Measurements from ENCODE around the gene KAT6B. TPM values are rescaled to one million over a fixed set of nuclear protein-coding genes. Genes with fewer than 3 reads are reported as not detected.

Gene KAT6B
- total RNA-seq, 2 experiments from 2014 or later = 22.8 to 24.8 TPM

- Mint-ChIP-seq H3K9me3 (no peaks in the 10 kb centered on the region), H3K4me3 (no peak overlapping the region), H3K27me3 (no peaks in the 10 kb centered on the region), H3K27ac (no peak overlapping the region), H3K4me1 (ENCODE audit: low read depth) (peaks cover 40% of the 10 kb centered on the region), H3K36me3 (ENCODE audit: low read depth) (no peaks in the 10 kb centered on the region)
- ATAC-seq = no peak
- POLR2A ChIA-PET = no interaction called here
- no peak for DNase-seq
- intact Hi-C loops (cut with micrococcal nuclease) = no loop called here
- CTCF ChIA-PET = no interaction called here
- TF ChIP-seq CTCF (IDR thresholded peaks at IDR 0.05) = no peak
Observed at GRCh38 chr10:74957285-74957961, 131.0 kb downstream of the KAT6B start.

GRCh38 chr10:74958316-74958715 lies 131.9 kb downstream of the KAT6B start:
- no peaks in the 10 kb centered on the region for H3K9me3 Mint-ChIP-seq
- TF ChIP-seq CTCF (IDR thresholded peaks at IDR 0.05) = no peak
- H3K36me3 Mint-ChIP-seq (ENCODE audit: low read depth) = no peaks in the 10 kb centered on the region
- H3K27me3 Mint-ChIP-seq = no peaks in the 10 kb centered on the region
- peaks cover 38% of the 10 kb centered on the region for H3K4me1 Mint-ChIP-seq (ENCODE audit: low read depth)
- DNase-seq (no peak), ATAC-seq (no peak)
- intact Hi-C loops (cut with micrococcal nuclease) = no loop called here
- no peak overlapping the region for H3K27ac Mint-ChIP-seq
- no peak overlapping the region for H3K4me3 Mint-ChIP-seq
- POLR2A ChIA-PET = no interaction called here
- CTCF ChIA-PET = no interaction called here

GRCh38 chr10:74960670-74961069 lies 134.3 kb downstream of the KAT6B start:
- Mint-ChIP-seq H3K4me1 (ENCODE audit: low read depth) (peaks cover 39% of the 10 kb centered on the region), H3K36me3 (ENCODE audit: low read depth) (peaks cover 7% of the 10 kb centered on the region), H3K4me3 (no peak overlapping the region), H3K9me3 (no peaks in the 10 kb centered on the region), H3K27me3 (no peaks in the 10 kb centered on the region), H3K27ac (no peak overlapping the region)
- intact Hi-C loops (cut with micrococcal nuclease) = no loop called here
- DNase-seq (no peak), ATAC-seq (no peak)
- no peak for TF ChIP-seq CTCF (IDR thresholded peaks at IDR 0.05)
- POLR2A ChIA-PET = no interaction called here
- CTCF ChIA-PET = interaction anchor here (1.5 kb wide), 1 partner anchor 9 kb away, joined by 5 read pairs; no protein-coding TSS in a partner anchor

- no peak overlapping the region for H3K4me3 Mint-ChIP-seq
- DNase-seq = no peak
- peaks cover 25% of the 10 kb centered on the region for H3K4me1 Mint-ChIP-seq (ENCODE audit: low read depth)
- H3K27me3 Mint-ChIP-seq = no peaks in the 10 kb centered on the region
- intact Hi-C loops (cut with micrococcal nuclease) = no loop called here
- ChIA-PET POLR2A (no interaction called here), CTCF (no interaction called here)
- ATAC-seq = no peak
- peaks cover 3% of the 10 kb centered on the region for H3K9me3 Mint-ChIP-seq
- no peak overlapping the region for H3K27ac Mint-ChIP-seq
- peaks cover 11% of the 10 kb centered on the region for H3K36me3 Mint-ChIP-seq (ENCODE audit: low read depth)
- TF ChIP-seq CTCF (IDR thresholded peaks at IDR 0.05) = no peak
Observed at GRCh38 chr10:74962517-74962916, 136.1 kb downstream of the KAT6B start.

GRCh38 chr10:74963549-74963948 lies 137.1 kb downstream of the KAT6B start:
- no peak for TF ChIP-seq CTCF (IDR thresholded peaks at IDR 0.05)
- Mint-ChIP-seq H3K4me1 (ENCODE audit: low read depth) (peaks cover 32% of the 10 kb centered on the region), H3K36me3 (ENCODE audit: low read depth) (peaks cover 11% of the 10 kb centered on the region), H3K9me3 (peaks cover 3% of the 10 kb centered on the region), H3K4me3 (no peak overlapping the region), H3K27ac (peak overlapping the region; percentile 63), H3K27me3 (no peaks in the 10 kb centered on the region)
- ATAC-seq (peak; percentile 62), DNase-seq (peak; percentile 35)
- ChIA-PET CTCF (interaction anchor here (1.5 kb wide), 1 partner anchor 9 kb away, joined by 4 read pairs; no protein-coding TSS in a partner anchor), POLR2A (interaction anchor here (0.6 kb wide), 1 partner anchor 580 kb away, joined by 3 read pairs; no protein-coding TSS in a partner anchor)
- intact Hi-C loops (cut with micrococcal nuclease) = no loop called here

Data from activated CD8-positive, alpha-beta T cell treated with anti-CD3 and anti-CD28 coated beads for 36 hours (primary cell).